Measurements from ENCODE around the gene CMBL. TPM values are rescaled to one million over a fixed set of nuclear protein-coding genes. Genes with fewer than 3 reads are reported as not detected.

The CMBL gene
- total RNA-seq, 2 donors from 2014 or later: 123 to 186 TPM

- H3K27ac ChIP-seq: no peak overlapping the region
- intact Hi-C loops (cut with DNase I): no loop called here
- TF ChIP-seq CTCF (IDR thresholded peaks at IDR 0.05): no peak
- no peaks in the 10 kb centered on the region for H3K27me3 ChIP-seq
- no peaks in the 10 kb centered on the region for H3K4me1 ChIP-seq
- DNase-seq: no peak
- no peak overlapping the region for H3K9ac ChIP-seq (ENCODE audit: low read depth in 2 of 2, low read length in 2 of 2)
- H3K9me3 ChIP-seq: no peaks in the 10 kb centered on the region
- no peak overlapping the region for H3K4me3 ChIP-seq
- no peaks in the 10 kb centered on the region for H3K36me3 ChIP-seq
Measured at GRCh38 chr5:10343486-10343885, 35.8 kb upstream of the CMBL start.

GRCh38 chr5:10339958-10340357, 32.3 kb upstream of the CMBL start:
- H3K27me3 ChIP-seq: no peaks in the 10 kb centered on the region
- H3K9ac ChIP-seq (ENCODE audit: low read depth in 2 of 2, low read length in 2 of 2): no peak overlapping the region
- no peak for TF ChIP-seq CTCF (IDR thresholded peaks at IDR 0.05)
- no peak overlapping the region for H3K4me3 ChIP-seq
- no peak for DNase-seq
- no peaks in the 10 kb centered on the region for H3K4me1 ChIP-seq
- no peaks in the 10 kb centered on the region for H3K9me3 ChIP-seq
- H3K36me3 ChIP-seq: no peaks in the 10 kb centered on the region
- intact Hi-C loops (cut with DNase I): no loop called here
- no peak overlapping the region for H3K27ac ChIP-seq

GRCh38 chr5:10339058-10339811, 31.5 kb upstream of the CMBL start:
- Histone ChIP-seq H3K36me3 (no peaks in the 10 kb centered on the region), H3K9me3 (no peaks in the 10 kb centered on the region), H3K27me3 (no peaks in the 10 kb centered on the region), H3K27ac (no peak overlapping the region), H3K4me1 (no peaks in the 10 kb centered on the region), H3K4me3 (no peak overlapping the region), H3K9ac (ENCODE audit: low read depth in 2 of 2, low read length in 2 of 2) (no peak overlapping the region)
- DNase-seq: no peak
- intact Hi-C loops (cut with DNase I): no loop called here
- no peak for TF ChIP-seq CTCF (IDR thresholded peaks at IDR 0.05)

- H3K27me3 ChIP-seq: no peaks in the 10 kb centered on the region
- H3K27ac ChIP-seq: no peak overlapping the region
- H3K36me3 ChIP-seq: no peaks in the 10 kb centered on the region
- DNase-seq: no peak
- H3K9me3 ChIP-seq: no peaks in the 10 kb centered on the region
- H3K4me3 ChIP-seq: no peak overlapping the region
- no peak overlapping the region for H3K9ac ChIP-seq (ENCODE audit: low read depth in 2 of 2, low read length in 2 of 2)
- no peaks in the 10 kb centered on the region for H3K4me1 ChIP-seq
- no peak for TF ChIP-seq CTCF (IDR thresholded peaks at IDR 0.05)
- intact Hi-C loops (cut with DNase I): no loop called here
Measured at GRCh38 chr5:10338686-10339057, 31.0 kb upstream of the CMBL start.

GRCh38 chr5:10337986-10338385, 30.3 kb upstream of the CMBL start:
- no peak for DNase-seq
- Histone ChIP-seq H3K36me3 (no peaks in the 10 kb centered on the region), H3K4me3 (no peak overlapping the region), H3K27me3 (no peaks in the 10 kb centered on the region), H3K9me3 (no peaks in the 10 kb centered on the region), H3K27ac (no peak overlapping the region), H3K9ac (ENCODE audit: low read depth in 2 of 2, low read length in 2 of 2) (no peak overlapping the region), H3K4me1 (no peaks in the 10 kb centered on the region)
- TF ChIP-seq CTCF (IDR thresholded peaks at IDR 0.05): no peak
- intact Hi-C loops (cut with DNase I): no loop called here

Data from colonic mucosa (tissue), 4 donors.